Mucosa of descending colon (tissue), 3 donors: ENCODE measurements around the gene OLFML2A. TPM values are rescaled to one million over a fixed set of nuclear protein-coding genes. Genes with fewer than 3 reads are reported as not detected.

Experiments
- ATAC-seq: fragments of 200-7000 bp; cut with Tn5 transposase; one replicate; pipeline ENCODE4 v1.9.1; 2020; ENCODE audit warnings: mild to moderate bottlenecking, moderate library complexity
- DNase-seq, 3 donors: peaks; one replicate each; pipeline ENCODE4 v3.0.0-alpha.2; 2020
- H3K36me3 ChIP-seq: fragments of 200-600 bp; one replicate; pipeline ENCODE4 v1.8.0; 2021; ENCODE audit warnings: low read depth, mild to moderate bottlenecking
- H3K4me1 ChIP-seq: fragments of 200-600 bp; one replicate; pipeline ENCODE4 v1.8.0; 2021; ENCODE audit warnings: low read depth, mild to moderate bottlenecking
- H3K4me3 ChIP-seq: fragments of 200-600 bp; one replicate; pipeline ENCODE4 v1.8.0; 2021; ENCODE audit warnings: mild to moderate bottlenecking
- H3K9me3 ChIP-seq: fragments of 200-600 bp; one replicate; pipeline ENCODE4 v1.8.0; 2021; ENCODE audit warnings: mild to moderate bottlenecking
- intact Hi-C, 2 donors: fragments of 100-400 bp; cut with DNase I in 1 of 2; cut with micrococcal nuclease in 1 of 2; formaldehyde crosslinking; loops; one replicate each; pipeline versions ENCODE4 v1.11.0 to v1.11.1; 2022; cut with DNase I, micrococcal nuclease
- total RNA-seq, 3 donors: library from RNA; stranded (reverse); fragmentation: NEBNext Ultra II Directional in 2 of 3; extraction: Animal tissue kit (Norgen Biotek cat#: 25700) in 2 of 3; gene quantifications; one replicate each; pipeline versions ENCODE4 v1.2.1 to v1.2.4, GENCODE V29; 2021 to 2023
- TF ChIP-seq, protein P1 (sequence below): fragments of 200-600 bp; IDR thresholded peaks from one replicate; pipeline ENCODE4 v1.8.0; 2022; ENCODE audit warnings: antibody characterized with exemption, mild to moderate bottlenecking
- donor health status: DM: no; HTN: no; CAD: no; lungs with moderate emphysema.
- donor health status: DM: no; HTN: no; CAD: no.
- donor health status: DM: no; HTN: yes; CAD: no.

OLFML2A gene
- total RNA-seq, 3 donors from 2014 or later = 2.8 to 48.3 (median 4.7) TPM

DNA sequence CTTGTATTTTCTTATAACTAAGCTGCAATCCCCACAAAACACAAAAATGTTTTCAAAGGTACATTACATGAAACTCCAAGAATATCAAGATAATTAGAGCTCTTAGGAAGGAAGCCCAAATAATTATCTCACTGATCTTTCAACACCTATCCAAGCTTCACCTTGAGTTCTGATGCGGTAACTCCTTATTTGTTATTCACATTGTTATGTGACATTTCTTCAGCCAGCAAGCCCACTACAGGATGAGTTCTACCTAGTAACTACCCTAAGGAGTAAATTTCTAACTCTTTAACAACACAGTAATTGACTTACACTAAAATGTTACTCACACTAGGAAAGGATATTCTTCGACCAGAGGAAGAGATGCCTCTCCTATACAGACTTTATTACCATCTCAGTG is 15.7 kb upstream of the OLFML2A start:
- Histone ChIP-seq H3K9me3 (no peaks in the 10 kb centered on the region), H3K36me3 (no peaks in the 10 kb centered on the region), H3K4me1 (no peaks in the 10 kb centered on the region), H3K4me3 (no peak overlapping the region)
- DNase-seq = no peak
- TF ChIP-seq, protein P1, sequence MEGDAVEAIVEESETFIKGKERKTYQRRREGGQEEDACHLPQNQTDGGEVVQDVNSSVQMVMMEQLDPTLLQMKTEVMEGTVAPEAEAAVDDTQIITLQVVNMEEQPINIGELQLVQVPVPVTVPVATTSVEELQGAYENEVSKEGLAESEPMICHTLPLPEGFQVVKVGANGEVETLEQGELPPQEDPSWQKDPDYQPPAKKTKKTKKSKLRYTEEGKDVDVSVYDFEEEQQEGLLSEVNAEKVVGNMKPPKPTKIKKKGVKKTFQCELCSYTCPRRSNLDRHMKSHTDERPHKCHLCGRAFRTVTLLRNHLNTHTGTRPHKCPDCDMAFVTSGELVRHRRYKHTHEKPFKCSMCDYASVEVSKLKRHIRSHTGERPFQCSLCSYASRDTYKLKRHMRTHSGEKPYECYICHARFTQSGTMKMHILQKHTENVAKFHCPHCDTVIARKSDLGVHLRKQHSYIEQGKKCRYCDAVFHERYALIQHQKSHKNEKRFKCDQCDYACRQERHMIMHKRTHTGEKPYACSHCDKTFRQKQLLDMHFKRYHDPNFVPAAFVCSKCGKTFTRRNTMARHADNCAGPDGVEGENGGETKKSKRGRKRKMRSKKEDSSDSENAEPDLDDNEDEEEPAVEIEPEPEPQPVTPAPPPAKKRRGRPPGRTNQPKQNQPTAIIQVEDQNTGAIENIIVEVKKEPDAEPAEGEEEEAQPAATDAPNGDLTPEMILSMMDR = no peak
- ATAC-seq = no peak
- intact Hi-C loops = no loop called here

DNA sequence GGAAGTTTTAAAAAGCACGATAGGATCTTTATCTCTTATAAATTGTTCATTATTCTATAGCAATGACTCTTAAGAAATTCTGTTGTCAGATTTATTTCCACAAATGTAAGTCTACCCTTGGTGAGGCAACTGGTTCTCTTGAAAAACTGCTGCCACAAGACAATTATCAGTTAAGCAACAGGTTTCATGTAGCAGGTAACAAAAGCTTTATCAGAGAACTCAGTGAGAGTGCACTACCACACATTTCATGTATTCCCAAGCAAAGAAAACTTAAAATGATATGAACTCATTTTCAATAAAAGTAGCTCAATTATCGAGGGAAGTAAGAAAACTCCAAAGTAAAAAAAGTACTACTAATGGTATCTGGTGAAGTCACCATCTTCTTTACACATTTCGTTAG is 15.2 kb upstream of the OLFML2A start:
- H3K4me3 ChIP-seq = no peak overlapping the region
- no peaks in the 10 kb centered on the region for H3K9me3 ChIP-seq
- H3K4me1 ChIP-seq = no peaks in the 10 kb centered on the region

DNA sequence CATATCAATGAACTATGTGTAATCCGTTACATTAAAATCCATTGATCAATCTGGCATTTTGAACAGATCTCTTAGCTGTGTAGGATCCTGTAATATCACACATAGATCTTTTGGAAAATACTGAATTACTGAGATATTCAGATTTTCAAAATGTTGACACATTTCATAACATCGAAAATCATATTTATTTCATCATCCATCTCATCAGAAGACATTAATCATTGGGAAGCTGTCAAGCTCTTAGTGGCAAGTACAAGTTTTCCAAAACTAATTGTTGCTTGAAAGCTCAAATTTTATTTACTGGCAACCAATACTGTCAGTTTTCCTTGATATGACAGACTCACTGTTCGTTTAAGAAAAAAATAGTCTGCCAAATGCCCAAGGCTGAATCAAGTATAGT is 14.3 kb upstream of the OLFML2A start:
- Histone ChIP-seq H3K4me1 (no peaks in the 10 kb centered on the region), H3K36me3 (no peaks in the 10 kb centered on the region), H3K4me3 (no peak overlapping the region), H3K9me3 (no peaks in the 10 kb centered on the region)
- ATAC-seq = no peak
- intact Hi-C loops = no loop called here
- TF ChIP-seq, protein P1 = no peak
- no peak for DNase-seq

More for the DNA sequence above, 15.2 kb upstream of the OLFML2A start:
- intact Hi-C loops = no loop called here
- ATAC-seq = no peak
- H3K36me3 ChIP-seq = no peaks in the 10 kb centered on the region
- DNase-seq = no peak
- TF ChIP-seq, protein P1 = no peak

DNA sequence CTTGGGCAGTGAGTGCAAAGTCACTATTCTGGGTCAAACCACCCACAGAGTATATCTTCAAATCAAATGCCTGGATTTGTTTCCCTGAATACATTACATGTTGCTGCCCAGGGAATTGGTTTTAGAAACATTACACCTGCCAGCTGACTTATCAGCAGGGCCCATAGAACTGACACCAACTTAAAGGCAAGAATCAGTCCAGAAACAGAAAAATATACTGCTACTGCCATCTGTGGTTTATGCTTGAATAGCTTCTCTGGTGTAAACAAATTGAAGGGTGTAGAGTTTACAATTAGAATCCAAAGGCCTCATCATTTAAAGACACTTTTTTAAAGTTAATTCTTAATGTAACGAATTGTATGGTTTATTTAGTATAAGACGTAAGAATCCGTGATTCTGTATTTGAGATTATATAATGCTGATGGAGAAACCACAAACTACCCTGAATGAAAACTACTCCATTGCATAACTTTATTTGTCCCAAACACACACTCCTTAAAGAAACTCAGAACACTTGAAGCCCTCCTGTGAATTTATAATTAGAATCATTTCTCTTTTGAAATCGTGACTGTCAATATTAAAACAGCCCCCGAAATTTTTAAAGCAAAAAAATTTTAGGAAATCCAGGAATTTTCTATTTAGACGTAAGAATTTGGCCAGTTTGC is 12.0 kb upstream of the OLFML2A start:
- DNase-seq = no peak
- Histone ChIP-seq H3K4me1 (peaks cover 14% of the 10 kb centered on the region), H3K4me3 (no peak overlapping the region), H3K9me3 (no peaks in the 10 kb centered on the region), H3K36me3 (no peaks in the 10 kb centered on the region)
- ATAC-seq = peak; percentile 20
- TF ChIP-seq, protein P1 = no peak
- intact Hi-C loops = no loop called here

DNA sequence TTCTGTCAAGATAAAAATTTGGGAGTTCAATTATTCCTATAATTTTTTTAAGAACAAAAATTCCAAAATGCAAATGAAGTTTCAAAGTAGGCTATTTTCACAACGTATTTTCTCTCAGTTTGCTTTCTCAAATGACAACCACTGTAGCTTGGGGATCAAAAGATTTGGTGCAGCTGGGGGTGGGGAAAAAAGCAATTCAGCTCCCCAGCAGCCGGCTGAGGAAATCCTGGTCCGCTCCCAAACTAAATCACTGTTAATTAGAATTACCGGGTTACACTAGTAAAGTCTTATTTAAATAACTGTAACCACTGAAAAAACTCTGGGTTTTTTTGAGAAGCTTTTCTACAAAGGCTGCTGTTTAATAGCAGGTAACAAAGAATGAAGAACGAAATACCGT is 11.5 kb upstream of the OLFML2A start:
- Histone ChIP-seq H3K36me3 (no peaks in the 10 kb centered on the region), H3K4me3 (no peak overlapping the region), H3K4me1 (peaks cover 19% of the 10 kb centered on the region), H3K9me3 (no peaks in the 10 kb centered on the region)
- intact Hi-C loops = no loop called here
- TF ChIP-seq, protein P1 = no peak
- no peak for ATAC-seq
- DNase-seq = no peak

DNA sequence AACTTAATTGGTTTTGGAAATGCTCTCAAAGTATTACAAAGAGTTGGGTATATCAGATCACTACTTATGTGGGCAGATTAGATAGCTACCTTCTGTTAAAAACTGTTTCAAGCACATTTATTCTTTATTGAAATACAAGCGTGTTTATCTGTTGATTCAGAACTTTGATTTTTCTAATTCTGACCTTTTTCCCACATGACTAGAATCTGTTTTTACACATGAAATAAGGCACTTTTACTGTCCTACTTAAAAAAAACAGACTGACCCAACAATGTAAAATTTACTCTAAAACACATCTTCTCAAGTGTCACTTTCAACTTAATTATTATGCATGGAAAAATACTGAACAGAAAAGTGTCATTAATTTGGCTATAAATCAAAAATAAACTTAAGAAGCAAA is 10.6 kb upstream of the OLFML2A start:
- Histone ChIP-seq H3K4me1 (peaks cover 19% of the 10 kb centered on the region), H3K9me3 (no peaks in the 10 kb centered on the region), H3K36me3 (no peaks in the 10 kb centered on the region), H3K4me3 (no peak overlapping the region)
- intact Hi-C loops = no loop called here
- no peak for ATAC-seq
- no peak for DNase-seq
- TF ChIP-seq, protein P1 = no peak
